A549 (cell line): Measurements from ENCODE around the gene MEF2A. TPM values are rescaled to one million over a fixed set of nuclear protein-coding genes. Genes with fewer than 3 reads are reported as not detected.

Experiments used
- ATAC-seq, 2 experiments: fragments of 200-7000 bp in 1 of 2; fragments of >200 bp in 1 of 2; cut with Nextera tagmentation in 1 of 2; cut with Tn5 transposase in 1 of 2; 3 replicates each; pipeline versions ENCODE4 v1.8.0 to v1.9.1; 2018 to 2020; ENCODE audit warnings: mild to moderate bottlenecking in 1 of 2, moderate library complexity in 1 of 2
- CTCF ChIA-PET: fragments of 300-600 bp; sonication (Branson Sonifier 250); formaldehyde crosslinking; extraction: SDS; loops from one replicate; lab custom pipeline; 2021; ENCODE audit warnings: antibody characterized with exemption, inconsistent platforms; lab: Yijun Ruan, JAX
- POLR2A ChIA-PET: fragments of 350-600 bp; formaldehyde crosslinking; extraction: SDS; loops from one replicate; lab custom pipeline; 2021; ENCODE audit warnings: antibody characterized with exemption, inconsistent platforms; lab: Yijun Ruan, JAX
- DNase-seq, 2 experiments: peaks; one replicate each; pipeline versions ENCODE4 v3.0.0 to v3.0.0-alpha.2; 2011 to 2016; ENCODE audit warnings: low read depth in 1 of 2, low spot score in 1 of 2
- FAIRE-seq: peaks from 2 replicates; lab custom pipeline; 2011; peaks lifted over from hg19 to GRCh38; lab: Jason Lieb, UNC
- H3K27ac ChIP-seq, 2 experiments: fragments of >200 bp; sonication (Bioruptor Twin); formaldehyde crosslinking; 3 replicates each; pipeline ENCODE4 v1.5.1; 2016 to 2017
- H3K4me1 ChIP-seq: fragments of >200 bp; sonication (Bioruptor Twin); formaldehyde crosslinking; 3 replicates; pipeline ENCODE4 v1.6.1; 2016
- H3K4me2 ChIP-seq: fragments of >200 bp; sonication (Bioruptor Twin); formaldehyde crosslinking; 3 replicates; pipeline ENCODE4 v1.6.1; 2016
- H3K4me3 ChIP-seq: fragments of >200 bp; sonication (Bioruptor Twin); formaldehyde crosslinking; 3 replicates; pipeline ENCODE4 v1.5.1; 2016
- H3K9me3 ChIP-seq: fragments of >200 bp; sonication (Bioruptor Twin); formaldehyde crosslinking; 3 replicates; pipeline ENCODE4 v1.6.1; 2016
- CBX2 ChIP-seq: fragments of 200-600 bp; sonication (generic); IDR thresholded peaks from 2 replicates; pipeline ENCODE4 v1.6.1; 2016; ENCODE audit warnings: low read depth, mild to moderate bottlenecking, borderline replicate concordance
- CEBPB ChIP-seq, 2 experiments: fragments of >200 bp in 1 of 2; sonication (Bioruptor Twin) in 1 of 2; formaldehyde crosslinking in 1 of 2; IDR thresholded peaks; 2 replicates each; pipeline ENCODE4 v1.6.1; 2012 to 2016
- EHMT2 ChIP-seq: fragments of 200-600 bp; sonication (generic); IDR thresholded peaks from 2 replicates; pipeline ENCODE4 v1.6.1; 2016; ENCODE audit warnings: antibody characterized with exemption, low read depth, mild to moderate bottlenecking, moderate library complexity
- EP300 ChIP-seq, 2 experiments: fragments of >200 bp; sonication (Bioruptor Twin); formaldehyde crosslinking; IDR thresholded peaks; 2 replicates in 1 of 2; 3 replicates in 1 of 2; pipeline ENCODE4 v1.6.1; 2016 to 2017
- FOXS1 ChIP-seq: fragments of 250-450 bp; sonication (Bioruptor Pico); IDR thresholded peaks from 2 replicates; pipeline ENCODE4 v1.5.0; 2020; ENCODE audit warnings: mild to moderate bottlenecking, moderate library complexity
- GATA3 ChIP-seq: IDR thresholded peaks from 2 replicates; pipeline ENCODE4 v1.6.1; 2012; ENCODE audit warnings: borderline replicate concordance
- HDAC2 ChIP-seq: fragments of 200-600 bp; sonication (generic); IDR thresholded peaks from 2 replicates; pipeline ENCODE4 v1.6.1; 2016
- JUNB ChIP-seq: fragments of >200 bp; sonication (Bioruptor Twin); formaldehyde crosslinking; IDR thresholded peaks from 2 replicates; pipeline ENCODE4 v1.6.1; 2016
- KDM1A ChIP-seq: fragments of 200-600 bp; sonication (generic); IDR thresholded peaks from 2 replicates; pipeline ENCODE4 v1.6.1; 2016; ENCODE audit warnings: low read depth, mild to moderate bottlenecking
- NPAS2 ChIP-seq: fragments of 250-450 bp; sonication (Bioruptor Pico); IDR thresholded peaks from 2 replicates; pipeline ENCODE4 v1.8.0; 2022; ENCODE audit warnings: mild to moderate bottlenecking, moderate library complexity, borderline replicate concordance
- NR3C1 ChIP-seq: fragments of >200 bp; sonication (Bioruptor Twin); formaldehyde crosslinking; IDR thresholded peaks from 3 replicates; pipeline ENCODE4 v1.6.1; 2017
- RAD21 ChIP-seq, 2 experiments: fragments of >200 bp in 1 of 2; sonication (Bioruptor Twin) in 1 of 2; formaldehyde crosslinking in 1 of 2; IDR thresholded peaks in 1 of 2; conservative IDR thresholded peaks in 1 of 2; 2 replicates in 1 of 2; 3 replicates in 1 of 2; pipeline ENCODE4 v1.6.1; 2012 to 2018; ENCODE audit warnings: inconsistent platforms in 1 of 2
- SMC3 ChIP-seq: fragments of >200 bp; sonication (Bioruptor Twin); formaldehyde crosslinking; IDR thresholded peaks from 3 replicates; pipeline ENCODE4 v1.6.1; 2018; ENCODE audit warnings: inconsistent platforms
- TP53 ChIP-seq: fragments of 250-450 bp; sonication (Bioruptor Pico); IDR thresholded peaks from 2 replicates; pipeline ENCODE4 v1.5.0; 2021; ENCODE audit warnings: mild to moderate bottlenecking, moderate library complexity
- WGBS: methylation state at CpG from one replicate; pipeline ENCODE4 v1.1.6; 2017; ENCODE audit errors: missing lambda C conversion rate; 5-methylcytosine and 5-hydroxymethylcytosine counted together
- polyA plus RNA-seq, 4 experiments: library from polyadenylated mRNA; depleted of rRNA in 3 of 4; stranded (reverse); fragments of >200 nt; fragmentation: RNase III in 1 of 4; extraction: RNeasy Plus Mini Kit Qiagen cat#74134 plus additional on column Dnase treatment in 1 of 4; gene quantifications; 2 replicates in 3 of 4; 3 replicates in 1 of 4; pipeline ENCODE4 v1.2.3, GENCODE V29; 2011 to 2017
- TF ChIP-seq, protein P1 (sequence below): IDR thresholded peaks from 2 replicates; pipeline ENCODE4 v1.6.1; 2012
- TF ChIP-seq, protein P2 (sequence below): fragments of >200 bp; sonication (Bioruptor Twin); formaldehyde crosslinking; IDR thresholded peaks from 3 replicates; pipeline ENCODE4 v1.6.1; 2016
- TF ChIP-seq, protein P3 (sequence below): fragments of >200 bp; sonication (Bioruptor Twin); formaldehyde crosslinking; IDR thresholded peaks from 2 replicates; pipeline ENCODE4 v1.6.1; 2016
- TF ChIP-seq, protein P4 (sequence below): IDR thresholded peaks from 2 replicates; pipeline ENCODE4 v1.6.1; 2012

Gene MEF2A
- polyA plus RNA-seq, 2 of the 4 experiments (the other 2 are of a cell fraction) = 15.0 to 43.4 TPM

DNA sequence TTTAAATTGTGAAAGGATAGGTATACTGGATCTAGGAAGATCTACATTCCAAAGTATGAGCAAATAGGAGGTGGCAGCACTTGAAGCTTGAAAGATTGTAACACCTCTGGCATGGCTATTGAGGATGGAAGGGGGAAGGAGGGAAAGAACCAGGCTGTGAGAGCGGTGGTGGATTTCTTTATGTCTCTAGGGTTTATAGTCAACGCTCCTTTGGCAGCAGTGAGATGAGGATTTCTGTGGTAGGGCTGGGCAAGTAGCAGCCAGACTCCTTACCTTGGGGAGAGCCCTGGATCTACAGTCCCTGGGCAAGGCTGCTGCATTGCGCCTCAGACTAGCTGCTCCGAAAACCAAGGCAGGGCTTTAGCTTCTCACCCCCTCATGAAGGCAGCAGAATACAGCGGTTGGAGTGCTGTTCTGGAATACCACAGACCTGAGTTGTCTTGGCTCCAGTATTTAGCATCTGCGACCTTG, 53.2 kb downstream of the MEF2A start:
- ChIA-PET CTCF (interaction anchor here (1.7 kb wide), 1 partner anchor 89 kb away, joined by 3 read pairs; no protein-coding TSS in a partner anchor), POLR2A (no interaction called here)
- Histone ChIP-seq H3K4me2 (peak overlapping the region; percentile 13; the same call in 1 of the 3 replicates), H3K4me1 (peaks cover 34% of the 10 kb centered on the region), H3K27ac (peak overlapping the region in 1 of 2 experiments; percentile 33; a peak in 1 of 6 replicates), H3K9me3 (no peaks in the 10 kb centered on the region), H3K4me3 (no peak overlapping the region)
- no peak for FAIRE-seq
- no peak for TF ChIP-seq KDM1A
- TF ChIP-seq NR3C1 = no peak
- no peak for TF ChIP-seq GATA3
- TF ChIP-seq EHMT2 = no peak
- TF ChIP-seq, protein P1, sequence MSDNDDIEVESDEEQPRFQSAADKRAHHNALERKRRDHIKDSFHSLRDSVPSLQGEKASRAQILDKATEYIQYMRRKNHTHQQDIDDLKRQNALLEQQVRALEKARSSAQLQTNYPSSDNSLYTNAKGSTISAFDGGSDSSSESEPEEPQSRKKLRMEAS = no peak
- no peak for TF ChIP-seq EP300 (IDR thresholded peaks at IDR 0.05)
- no peak for TF ChIP-seq SMC3
- no peak for DNase-seq
- ATAC-seq = peak; percentile 47 to 62; a peak in 5 of 6 replicates
- 88% methylated on average over 6 of the region's 6 CpGs for WGBS

GRCh38 chr15:99619712-99620111, 53.9 kb downstream of the MEF2A start:
- ChIA-PET CTCF (interaction anchor here (0.9 to 1.7 kb wide), 2 partner anchors 12 to 88 kb away, joined by 3 read pairs; no protein-coding TSS in a partner anchor), POLR2A (no interaction called here)
- Histone ChIP-seq H3K27ac (no peak overlapping the region), H3K9me3 (no peaks in the 10 kb centered on the region), H3K4me2 (peak overlapping the region; percentile 13; the same call in 2 of the 3 replicates), H3K4me3 (no peak overlapping the region), H3K4me1 (peaks cover 29% of the 10 kb centered on the region)
- ATAC-seq = 0 out of 6 replicates have a peak, but pooled peaks of 1 of the 2 experiments have one; percentile 31
- DNase-seq = no peak
- TF ChIP-seq CEBPB (IDR thresholded peaks at IDR 0.05) (peak; percentile 45 to 67; a peak in 3 of 4 replicates), FOXS1 (CRISPR knock-in tag) (no peak), JUNB (no peak), NPAS2 (CRISPR knock-in tag) (no peak)
- TF ChIP-seq, protein P2, sequence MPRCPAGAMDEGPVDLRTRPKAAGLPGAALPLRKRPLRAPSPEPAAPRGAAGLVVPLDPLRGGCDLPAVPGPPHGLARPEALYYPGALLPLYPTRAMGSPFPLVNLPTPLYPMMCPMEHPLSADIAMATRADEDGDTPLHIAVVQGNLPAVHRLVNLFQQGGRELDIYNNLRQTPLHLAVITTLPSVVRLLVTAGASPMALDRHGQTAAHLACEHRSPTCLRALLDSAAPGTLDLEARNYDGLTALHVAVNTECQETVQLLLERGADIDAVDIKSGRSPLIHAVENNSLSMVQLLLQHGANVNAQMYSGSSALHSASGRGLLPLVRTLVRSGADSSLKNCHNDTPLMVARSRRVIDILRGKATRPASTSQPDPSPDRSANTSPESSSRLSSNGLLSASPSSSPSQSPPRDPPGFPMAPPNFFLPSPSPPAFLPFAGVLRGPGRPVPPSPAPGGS = no peak
- TF ChIP-seq, protein P3, sequence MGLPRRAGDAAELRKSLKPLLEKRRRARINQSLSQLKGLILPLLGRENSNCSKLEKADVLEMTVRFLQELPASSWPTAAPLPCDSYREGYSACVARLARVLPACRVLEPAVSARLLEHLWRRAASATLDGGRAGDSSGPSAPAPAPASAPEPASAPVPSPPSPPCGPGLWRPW = no peak
- FAIRE-seq = peak; percentile 23
- 71% methylated on average over 2 of the region's 2 CpGs for whole genome bisulfite sequencing

- FAIRE-seq (peak; percentile 61), DNase-seq (no peak), ATAC-seq (peak; percentile 60 to 61; a peak in 3 of 6 replicates)
- ChIA-PET POLR2A (no interaction called here), CTCF (interaction anchor here (0.9 to 1.7 kb wide), 2 partner anchors 12 to 88 kb away, joined by 3 read pairs; no protein-coding TSS in a partner anchor)
- Histone ChIP-seq H3K4me2 (no peak overlapping the region), H3K4me1 (peaks cover 26% of the 10 kb centered on the region), H3K4me3 (no peak overlapping the region), H3K27ac (no peak overlapping the region), H3K9me3 (peaks cover 3% of the 10 kb centered on the region; the same call in 1 of the 3 replicates)
- no peak for TF ChIP-seq TP53 (CRISPR knock-in tag)
- TF ChIP-seq RAD21 (conservative IDR thresholded peaks at IDR 0.05 in 1 of 2, IDR thresholded peaks at IDR 0.05 in 1 of 2) = 0 out of 5 replicates have a peak, but pooled peaks of 1 of the 2 experiments have one; percentile 2
- TF ChIP-seq CBX2 = no peak
- TF ChIP-seq, protein P4, sequence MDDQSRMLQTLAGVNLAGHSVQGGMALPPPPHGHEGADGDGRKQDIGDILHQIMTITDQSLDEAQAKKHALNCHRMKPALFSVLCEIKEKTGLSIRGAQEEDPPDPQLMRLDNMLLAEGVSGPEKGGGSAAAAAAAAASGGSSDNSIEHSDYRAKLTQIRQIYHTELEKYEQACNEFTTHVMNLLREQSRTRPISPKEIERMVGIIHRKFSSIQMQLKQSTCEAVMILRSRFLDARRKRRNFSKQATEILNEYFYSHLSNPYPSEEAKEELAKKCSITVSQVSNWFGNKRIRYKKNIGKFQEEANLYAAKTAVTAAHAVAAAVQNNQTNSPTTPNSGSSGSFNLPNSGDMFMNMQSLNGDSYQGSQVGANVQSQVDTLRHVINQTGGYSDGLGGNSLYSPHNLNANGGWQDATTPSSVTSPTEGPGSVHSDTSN = no peak
- WGBS = 71% methylated on average over 6 of the region's 6 CpGs
These were observed 54.4 kb downstream of the MEF2A start for GRCh38 chr15:99620178-99620577.

DNA sequence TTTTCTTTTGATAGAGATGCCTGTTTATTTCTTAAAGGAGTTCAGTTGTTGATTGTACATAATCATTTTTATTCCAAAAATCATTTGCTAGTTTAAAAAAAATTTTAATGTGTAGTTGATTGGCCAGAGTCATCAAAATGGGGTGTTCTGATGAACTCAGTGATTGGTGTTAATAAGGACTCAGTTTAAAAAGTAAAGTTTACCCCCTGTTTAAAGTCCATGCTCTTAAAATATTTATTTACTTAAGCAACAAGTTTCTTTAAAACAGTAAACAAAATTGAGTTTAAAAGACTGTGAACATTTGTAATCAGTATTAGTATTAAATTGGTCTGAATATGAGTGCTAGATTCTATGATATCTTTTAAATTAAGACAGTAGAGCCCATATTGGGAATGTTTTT, 56.0 kb downstream of the MEF2A start:
- no peak for ATAC-seq
- H3K4me1 ChIP-seq = peaks cover 26% of the 10 kb centered on the region
- H3K4me2 ChIP-seq = peak overlapping the region; percentile 4; the same call in 1 of the 3 replicates
- DNase-seq = no peak
- no peak overlapping the region for H3K4me3 ChIP-seq
- TF ChIP-seq JUNB = no peak
- no peak for TF ChIP-seq HDAC2
- no peak for FAIRE-seq
- ChIA-PET CTCF (no interaction called here), POLR2A (no interaction called here)
- no peak overlapping the region for H3K27ac ChIP-seq
- peaks cover 6% of the 10 kb centered on the region; the same call in 1 of the 3 replicates for H3K9me3 ChIP-seq
